SHP77 (cell line): ENCODE data around the gene AP3B1.

Experiments
- DNase-seq, 2 experiments: peaks; one replicate each; lab custom pipeline; 2025; lab: John Stamatoyannopoulos, UW

Gene AP3B1

GRCh38 chr5:78004559-78004958, 289.9 kb downstream of the AP3B1 start:
- no peak for DNase-seq

GRCh38 chr5:78003919-78004318, 290.6 kb downstream of the AP3B1 start:
- DNase-seq = peak; percentile 87 to 90

GRCh38 chr5:78003450-78003849, 291.0 kb downstream of the AP3B1 start:
- DNase-seq = no peak

- DNase-seq = no peak
Measured at GRCh38 chr5:78002690-78003089, 291.8 kb downstream of the AP3B1 start.

- DNase-seq = no peak
Measured at GRCh38 chr5:78001197-78001596, 293.3 kb downstream of the AP3B1 start.

GRCh38 chr5:78000191-78000590, 294.3 kb downstream of the AP3B1 start:
- DNase-seq = no peak

- no peak for DNase-seq
Measured at GRCh38 chr5:77999399-77999798, 295.1 kb downstream of the AP3B1 start.

- no peak for DNase-seq
Measured at GRCh38 chr5:77996943-77997342, 297.6 kb downstream of the AP3B1 start.

GRCh38 chr5:77995793-77996409, 298.6 kb downstream of the AP3B1 start:
- peak; percentile 70 to 84 for DNase-seq

- DNase-seq = no peak
Measured at GRCh38 chr5:77994943-77995342, 299.6 kb downstream of the AP3B1 start.

GRCh38 chr5:77993855-77994318, 300.6 kb downstream of the AP3B1 start:
- peak; percentile 58 to 76 for DNase-seq

GRCh38 chr5:77993141-77993854, 301.2 kb downstream of the AP3B1 start:
- peak; percentile 16 to 58 for DNase-seq

GRCh38 chr5:77991084-77991483, 303.4 kb downstream of the AP3B1 start:
- peak; percentile 28 to 60 for DNase-seq

- peak; percentile 40 to 80 for DNase-seq
Measured at GRCh38 chr5:77990020-77990419, 304.5 kb downstream of the AP3B1 start.

- DNase-seq = no peak
Measured at GRCh38 chr5:77987988-77988387, 306.5 kb downstream of the AP3B1 start.

GRCh38 chr5:77987331-77987730, 307.2 kb downstream of the AP3B1 start:
- no peak for DNase-seq

- DNase-seq = no peak
Measured at GRCh38 chr5:77986261-77986660, 308.2 kb downstream of the AP3B1 start.

GRCh38 chr5:77985247-77985646, 309.3 kb downstream of the AP3B1 start:
- no peak for DNase-seq

- DNase-seq = peak in 1 of 2 experiments; percentile 36
Measured at GRCh38 chr5:77984587-77984986, 309.9 kb downstream of the AP3B1 start.

- no peak for DNase-seq
Measured at GRCh38 chr5:77983482-77984199, 310.9 kb downstream of the AP3B1 start.

GRCh38 chr5:77981820-77982219, 312.7 kb downstream of the AP3B1 start:
- no peak for DNase-seq

GRCh38 chr5:77974576-77974975, 319.9 kb downstream of the AP3B1 start:
- DNase-seq = no peak

GRCh38 chr5:77973253-77973609, 321.3 kb downstream of the AP3B1 start:
- DNase-seq = no peak
